ENCODE results near the gene LDHA. TPM values are rescaled to one million over a fixed set of nuclear protein-coding genes. Genes with fewer than 3 reads are reported as not detected.

LDHA gene
- total and polyA plus RNA-seq, 2 of the 13 experiments (the other 11 are each of a cell fraction or from before 2014, with no cell fraction given), result 805 to 1,547 TPM

- 0 out of 2 replicates have a peak, but pooled peaks have one; percentile 0 for TF ChIP-seq ZBTB43 (CRISPR knock-in tag; conservative IDR thresholded peaks at IDR 0.05)
- peak; percentile 18 for TF ChIP-seq HDAC1 (CRISPR knock-in tag; IDR thresholded peaks at IDR 0.05)
- peak; percentile 74; the same call in 1 of the 2 replicates for TF ChIP-seq ZNF607 (CRISPR knock-in tag; IDR thresholded peaks at IDR 0.05; ENCODE audit: borderline replicate concordance)
- TF ChIP-seq HDAC6 (IDR thresholded peaks at IDR 0.05; ENCODE audit: low read depth, low read length), result no peak
- 0 out of 2 replicates have a peak, but pooled peaks have one; percentile 13 for TF ChIP-seq IKZF5 (CRISPR knock-in tag; IDR thresholded peaks at IDR 0.05)
- no peak for TF ChIP-seq ZNF512 (CRISPR knock-in tag; IDR thresholded peaks at IDR 0.05)
- no peak for TF ChIP-seq SUZ12 (IDR thresholded peaks at IDR 0.05; ENCODE audit: low read depth, low read length)
- no peak for TF ChIP-seq ASH2L (IDR thresholded peaks at IDR 0.05; ENCODE audit: insufficient read length, low read depth, low read length)
- no peak for TF ChIP-seq ZNF761 (CRISPR knock-in tag; conservative IDR thresholded peaks at IDR 0.05)
- TF ChIP-seq HOMEZ (CRISPR knock-in tag; IDR thresholded peaks at IDR 0.05; ENCODE audit: low read depth), result peak; percentile 27; the same call in 1 of the 2 replicates
- TF ChIP-seq ZFX (CRISPR knock-in tag; IDR thresholded peaks at IDR 0.05; ENCODE audit: low read depth), result peak; percentile 22
- no peak for TF ChIP-seq ZSCAN21 (CRISPR knock-in tag; IDR thresholded peaks at IDR 0.05; ENCODE audit: borderline replicate concordance)
- 0 out of 2 replicates have a peak, but pooled peaks have one; percentile 10 for TF ChIP-seq ZFP1 (CRISPR knock-in tag; IDR thresholded peaks at IDR 0.05)
- no peak for TF ChIP-seq MLXIP (CRISPR knock-in tag; IDR thresholded peaks at IDR 0.05; ENCODE audit: borderline replicate concordance)
- no peak for TF ChIP-seq POGK (CRISPR knock-in tag; conservative IDR thresholded peaks at IDR 0.05)
- TF ChIP-seq RFX3 (CRISPR knock-in tag; IDR thresholded peaks at IDR 0.05), result peak; percentile 59; the same call in 1 of the 2 replicates
- TF ChIP-seq SRSF1 (optimal IDR thresholded peaks at IDR 0.05; ENCODE audit: low read depth, low read length), result no peak
Observed at GRCh38 chr11:18383388-18384156, 10.8 kb upstream of the LDHA start (continued).
